CD4-positive, alpha-beta T cell treated with Interferon alpha-2 for 1 hour (primary cell): Measurements from ENCODE around the gene SEMA3A.

Experiments used
- DNase-seq, 2 donors: peaks; one replicate each; pipeline ENCODE4 v3.0.0-alpha.2; 2020 to 2022

The SEMA3A gene

GRCh38 chr7:83908526-83908925, 286.1 kb downstream of the SEMA3A start:
- no peak for DNase-seq
